Measurements from ENCODE around the gene PDK2. TPM values are rescaled to one million over a fixed set of nuclear protein-coding genes. Genes with fewer than 3 reads are reported as not detected.

Gene PDK2
- total RNA-seq = 131 TPM
- long read RNA-seq, transcript PDK2-203 (11 exons, 3,440 nt) = major isoform, 222 of 287 reads
- long read RNA-seq, transcript PDK2-206 (4 exons, 865 nt) = minor isoform, 22 of 287 reads
- long read RNA-seq, partial matches to known transcripts = 19 of 287 reads
- long read RNA-seq, other reads (novel, unspliced or antisense) = 22 of 287 reads

DNA sequence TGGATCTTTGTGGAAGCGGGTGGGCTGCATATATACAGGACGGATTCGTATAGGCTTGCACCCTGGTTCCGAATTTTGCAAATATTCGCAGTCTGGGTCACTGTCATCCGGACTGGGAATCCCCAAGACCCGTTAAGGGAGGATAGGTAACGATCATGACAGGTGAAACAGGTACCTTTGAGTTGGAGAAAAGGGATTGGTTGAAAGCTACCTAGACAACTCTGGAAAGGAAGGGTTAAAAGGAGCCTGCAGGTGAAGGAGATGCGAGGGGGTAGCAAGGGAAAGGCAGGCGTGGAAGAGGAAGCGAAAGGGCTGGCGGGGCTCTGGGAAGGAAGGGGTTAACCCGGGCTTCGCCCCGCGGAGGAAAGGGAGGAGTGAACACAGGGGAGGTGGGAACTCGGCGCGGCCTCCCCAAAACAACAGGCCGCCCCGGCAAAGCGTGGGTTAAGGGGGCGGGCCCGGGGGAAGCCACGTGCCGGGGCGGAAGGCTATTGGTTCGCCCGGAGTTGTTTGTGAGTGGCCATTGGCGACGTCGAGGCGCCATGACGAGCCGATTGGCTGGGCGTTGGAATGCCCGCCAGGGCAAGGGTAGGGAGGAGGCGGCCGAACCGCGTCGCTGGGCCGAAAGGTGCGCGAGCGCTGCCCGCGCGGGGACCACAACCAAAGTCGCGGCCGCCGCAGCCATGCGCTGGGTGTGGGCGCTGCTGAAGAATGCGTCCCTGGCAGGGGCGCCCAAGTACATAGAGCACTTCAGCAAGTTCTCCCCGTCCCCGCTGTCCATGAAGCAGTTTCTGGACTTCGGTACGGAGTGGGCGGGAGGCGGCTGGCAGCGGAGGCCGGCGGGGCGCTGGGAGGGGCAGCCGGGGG is at the start of gene PDK2:
PDK2 (plus strand) TSS at position 599 of the 867 bp plus-strand sequence; CDS start at position 684, 85 bp downstream.
- DNase-seq (ENCODE audit: low spot score) = peak; percentile 98
- intact Hi-C loops (cut with DNase I) = loop anchor here (2.0 to 5.0 kb wide), 3 partner anchors 33 to 202 kb away; no protein-coding TSS in a partner anchor

DNA sequence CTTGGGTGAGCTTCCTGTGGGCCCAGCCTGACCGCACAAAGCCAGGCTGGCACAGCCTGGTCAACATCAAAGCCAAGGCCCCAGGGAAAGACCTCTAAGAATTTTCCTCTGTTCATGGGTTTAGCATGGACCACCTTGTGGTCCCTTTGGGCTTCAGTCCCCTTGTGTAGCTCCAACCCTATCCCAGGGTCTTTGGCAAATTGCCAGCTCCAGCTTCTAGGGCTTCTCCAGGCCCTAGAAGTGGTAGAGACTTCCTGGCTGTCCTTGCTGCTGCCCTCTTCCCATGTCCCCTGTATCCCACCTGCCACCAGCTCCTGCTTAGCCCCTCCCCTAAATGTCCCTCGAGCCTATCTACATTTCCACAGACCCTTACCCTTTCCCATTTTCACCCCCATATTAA is 49.0 kb upstream of the PDK2 start:
- intact Hi-C loops (cut with DNase I) = no loop called here
- peak; percentile 15 for DNase-seq (ENCODE audit: low spot score)

GRCh38 chr17:50046667-50047066 is 48.5 kb upstream of the PDK2 start:
- peak; percentile 22 for DNase-seq (ENCODE audit: low spot score)
- intact Hi-C loops (cut with DNase I) = no loop called here

DNA sequence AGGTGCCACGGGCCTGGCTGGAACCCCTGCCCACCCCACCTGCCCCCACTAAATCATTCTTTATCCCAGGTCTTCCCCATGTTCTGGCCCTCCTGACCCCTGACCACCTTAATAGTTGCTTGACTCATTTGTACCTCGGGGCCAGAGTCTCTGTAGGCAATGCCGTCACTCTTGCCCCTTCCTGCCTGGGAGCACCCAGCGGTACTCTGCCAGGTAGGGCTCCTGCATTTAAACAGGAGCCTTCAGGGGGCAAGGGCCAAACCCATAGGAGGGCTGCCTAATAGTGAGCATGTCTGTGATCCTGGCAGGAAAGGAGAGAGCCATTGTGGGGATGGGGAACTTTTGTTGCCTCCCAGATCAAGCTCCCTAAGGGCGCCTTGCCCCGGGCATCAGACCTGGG is 48.1 kb upstream of the PDK2 start:
- intact Hi-C loops (cut with DNase I) = no loop called here
- DNase-seq (ENCODE audit: low spot score) = peak; percentile 36

GRCh38 chr17:50047488-50048126 is 47.5 kb upstream of the PDK2 start:
- DNase-seq (ENCODE audit: low spot score) = peak; percentile 70
- intact Hi-C loops (cut with DNase I) = no loop called here

- intact Hi-C loops (cut with DNase I) = no loop called here
- DNase-seq (ENCODE audit: low spot score) = peak; percentile 47
Observed at GRCh38 chr17:50048146-50048720, 46.9 kb upstream of the PDK2 start.

DNA sequence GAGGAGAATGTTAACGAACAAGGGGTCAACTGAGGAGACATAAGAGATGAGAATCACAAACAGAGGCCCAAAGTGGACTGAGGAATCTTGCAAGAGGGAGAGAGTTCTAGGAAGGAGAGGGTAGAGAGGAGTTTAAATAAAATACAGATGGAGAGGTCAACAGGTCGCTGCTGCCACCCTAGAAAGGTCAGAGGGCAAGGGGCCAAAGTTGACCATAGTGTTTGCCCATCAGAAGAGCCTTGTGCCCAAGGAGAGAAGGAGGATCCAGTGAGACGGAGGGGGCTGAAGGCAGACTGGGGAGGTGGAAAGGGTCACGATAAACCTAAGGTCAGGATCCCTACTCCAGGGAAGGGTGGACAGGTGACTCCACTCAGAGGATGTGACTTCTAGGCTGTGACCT is 46.2 kb upstream of the PDK2 start:
- DNase-seq (ENCODE audit: low spot score) = no peak
- intact Hi-C loops (cut with DNase I) = no loop called here

GRCh38 chr17:50049636-50050035 is 45.5 kb upstream of the PDK2 start:
- no peak for DNase-seq (ENCODE audit: low spot score)
- intact Hi-C loops (cut with DNase I) = no loop called here

DNA sequence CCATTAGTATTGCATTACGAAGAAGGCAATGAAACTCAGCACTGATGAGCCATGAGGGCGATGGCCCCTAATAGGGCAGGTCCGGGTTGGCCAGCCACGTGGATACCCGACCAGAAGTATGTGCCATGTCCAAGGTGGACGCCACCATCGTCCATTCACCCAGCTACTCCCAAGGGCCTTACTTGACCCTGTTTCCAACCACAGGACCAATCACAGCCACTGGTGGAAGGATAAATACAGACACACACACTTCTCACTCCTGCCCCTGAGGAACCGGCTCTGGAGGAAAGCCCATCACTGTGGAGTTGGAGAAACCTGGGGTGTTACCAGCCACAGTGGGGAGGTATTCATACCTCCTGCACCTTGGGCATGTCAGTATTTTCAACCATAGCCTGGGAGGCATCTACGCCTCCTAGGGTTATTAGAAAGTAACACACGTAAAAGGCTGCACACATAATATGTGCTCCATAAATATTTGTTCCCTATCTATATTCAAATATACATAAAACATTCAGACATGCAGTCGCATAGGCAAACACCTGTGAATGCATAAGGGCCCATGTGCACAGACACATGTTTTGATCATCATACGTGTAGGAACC is 44.6 kb upstream of the PDK2 start:
- intact Hi-C loops (cut with DNase I) = no loop called here
- DNase-seq (ENCODE audit: low spot score) = no peak

- intact Hi-C loops (cut with DNase I) = no loop called here
Observed at GRCh38 chr17:50051082-50051576, 44.0 kb upstream of the PDK2 start.

GRCh38 chr17:50051606-50052005 is 43.5 kb upstream of the PDK2 start:
- intact Hi-C loops (cut with DNase I) = no loop called here
- DNase-seq (ENCODE audit: low spot score) = no peak

More at GRCh38 chr17:50051082-50051576, 44.0 kb upstream of the PDK2 start:
- DNase-seq (ENCODE audit: low spot score) = no peak

DNA sequence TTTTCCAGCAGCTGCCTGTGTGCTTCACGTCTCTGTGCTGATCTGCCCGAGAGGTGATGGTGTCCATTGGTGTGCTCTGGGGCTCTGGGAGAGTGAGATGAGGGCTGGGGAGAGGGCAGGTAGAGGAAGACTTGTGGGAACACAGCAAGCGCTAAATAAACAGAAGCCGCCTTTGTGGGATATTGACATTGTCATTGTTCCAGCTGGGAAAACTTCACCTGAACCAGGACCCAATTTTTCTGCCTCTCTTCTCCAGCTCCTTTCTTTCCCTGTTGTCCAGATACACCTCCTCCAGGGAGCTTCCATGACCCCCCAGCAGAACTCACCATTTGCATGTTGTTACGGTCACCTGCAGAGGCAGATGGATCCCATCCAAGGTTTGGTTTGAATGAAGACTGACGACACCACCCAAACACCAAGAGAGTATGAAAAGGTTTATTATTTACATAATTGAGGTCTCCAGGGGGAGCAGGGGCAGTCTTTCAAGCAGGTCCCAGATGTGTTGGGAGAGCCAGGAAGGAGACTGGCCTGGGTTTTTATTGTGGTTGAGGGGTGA is 42.8 kb upstream of the PDK2 start:
- DNase-seq (ENCODE audit: low spot score) = no peak
- intact Hi-C loops (cut with DNase I) = no loop called here

DNA sequence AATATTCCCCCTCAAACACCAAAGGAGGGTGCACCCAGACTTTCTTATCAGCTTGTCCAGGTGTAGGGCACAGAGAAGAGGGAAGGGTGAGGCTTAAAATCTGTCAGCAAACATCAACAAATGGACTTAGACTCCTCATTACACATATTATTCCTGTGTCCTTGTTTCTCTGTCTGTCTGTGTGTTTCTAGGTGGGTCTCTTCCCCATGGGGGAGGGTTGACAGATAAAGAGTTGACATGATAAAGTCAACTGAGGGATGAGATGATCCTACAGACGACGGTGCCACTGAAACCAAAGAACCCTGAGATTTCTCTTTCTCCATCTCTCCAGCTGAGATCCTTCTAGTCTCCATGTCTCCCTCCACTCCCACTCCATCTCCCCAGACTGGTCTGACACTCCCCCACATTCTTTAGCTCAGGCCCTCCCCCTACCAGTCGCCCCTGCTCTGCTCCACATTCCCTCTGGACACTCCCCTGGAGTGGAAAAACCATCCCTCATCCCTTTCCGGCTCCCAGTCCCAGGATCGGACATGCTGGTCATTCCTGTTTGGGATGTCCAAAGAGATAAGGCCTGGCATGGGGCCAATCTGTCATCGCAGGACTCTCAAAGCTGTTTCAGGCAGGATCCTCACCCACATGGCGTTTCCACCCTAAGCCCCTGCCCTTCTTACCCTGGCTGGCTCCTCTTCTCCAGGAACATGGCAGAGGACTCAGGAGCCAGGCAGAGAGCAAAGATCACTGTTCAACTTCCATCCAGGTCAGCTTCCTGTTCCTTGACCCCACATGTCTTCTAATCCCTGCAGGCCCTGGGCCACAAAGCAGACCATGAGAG is 42.1 kb upstream of the PDK2 start:
- intact Hi-C loops (cut with DNase I) = no loop called here
- DNase-seq (ENCODE audit: low spot score) = no peak

DNA sequence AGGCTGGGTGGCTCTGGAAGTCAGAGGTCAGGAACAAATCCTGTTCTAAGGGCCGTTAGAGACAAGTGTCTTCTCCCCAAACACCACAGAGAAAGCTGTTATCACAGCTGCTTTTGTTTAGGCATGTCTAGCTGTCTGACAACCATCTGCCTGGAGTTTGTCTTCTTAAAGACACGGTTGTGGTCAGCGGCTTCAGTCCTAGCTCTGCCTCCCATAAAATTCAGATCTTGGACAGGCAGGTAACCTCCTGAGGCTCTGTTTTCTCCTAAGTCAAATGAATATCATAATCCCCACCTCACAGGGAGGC is 41.5 kb upstream of the PDK2 start:
- no peak for DNase-seq (ENCODE audit: low spot score)
- intact Hi-C loops (cut with DNase I) = no loop called here

GRCh38 chr17:50055055-50055425 is 40.1 kb upstream of the PDK2 start:
- intact Hi-C loops (cut with DNase I) = no loop called here
- no peak for DNase-seq (ENCODE audit: low spot score)

GRCh38 chr17:50055426-50056216 is 39.5 kb upstream of the PDK2 start, which contains the start of gene ITGA3:
TSS of gene ITGA3 (plus strand) at chr17:50056110. CDS start at chr17:50056440, 330 bp downstream.
- DNase-seq (ENCODE audit: low spot score) = peak; percentile 88
- intact Hi-C loops (cut with DNase I) = loop anchor here (2.0 kb wide), 1 partner anchor 29 kb away; no protein-coding TSS in a partner anchor

DNA sequence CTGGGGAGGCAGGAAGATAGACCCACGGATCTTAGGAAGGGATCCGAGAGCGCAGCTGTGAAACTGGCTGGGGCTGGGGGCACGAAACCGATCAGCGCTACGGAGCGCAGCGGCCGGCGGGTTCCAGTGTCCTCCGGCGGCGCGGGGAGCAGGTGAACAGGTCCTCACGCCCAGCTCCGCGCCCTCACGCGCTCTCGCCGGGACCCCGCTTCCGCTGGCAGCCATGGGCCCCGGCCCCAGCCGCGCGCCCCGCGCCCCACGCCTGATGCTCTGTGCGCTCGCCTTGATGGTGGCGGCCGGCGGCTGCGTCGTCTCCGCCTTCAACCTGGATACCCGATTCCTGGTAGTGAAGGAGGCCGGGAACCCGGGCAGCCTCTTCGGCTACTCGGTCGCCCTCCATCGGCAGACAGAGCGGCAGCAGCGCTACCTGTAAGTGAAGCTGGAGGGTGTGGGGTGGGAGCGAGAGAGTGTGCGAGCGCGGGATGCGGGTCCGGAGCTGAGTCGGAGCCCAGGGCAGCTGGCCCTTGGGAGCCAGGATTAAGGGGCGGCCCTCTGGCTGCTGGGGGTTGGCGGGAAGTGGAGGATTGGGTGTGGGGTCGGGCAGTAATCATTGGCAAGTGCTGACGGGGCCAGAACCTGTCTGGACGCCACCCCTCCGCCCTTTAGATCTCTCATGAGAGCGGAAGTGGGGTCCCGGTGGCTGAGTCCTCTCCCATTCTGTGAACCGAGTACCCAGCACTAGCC is 38.8 kb upstream of the PDK2 start:
- intact Hi-C loops (cut with DNase I) = loop anchor here (2.0 kb wide), 1 partner anchor 30 kb away; no protein-coding TSS in a partner anchor
- no peak for DNase-seq (ENCODE audit: low spot score)

Measured in cardiac septum (tissue), 1 donor.